ENCODE results near the gene RC3H2. TPM values are rescaled to one million over a fixed set of nuclear protein-coding genes. Genes with fewer than 3 reads are reported as not detected.
A peak's percentile ranks its signal among the peaks of the same experiment; 100 is the strongest.

The RC3H2 gene
- total and polyA plus RNA-seq, 2 of the 8 experiments (the other 6 are each of a cell fraction or from before 2014, with no cell fraction given) = 11.2 to 38.4 TPM

- Histone ChIP-seq H3K79me2 (ENCODE audit: control insufficient read depth in 1 of 2, insufficient read depth in 2 of 2, low read length in 2 of 2) (no peaks in the 10 kb centered on the region), H3K56ac (replicated peaks; ENCODE audit: insufficient read length, low read depth, low read length) (no peak overlapping the region), H3K9ac (replicated peaks in 1 of 4; ENCODE audit: extremely low read depth in 1 of 4, low read depth in 3 of 4, low read length in 3 of 4) (no peak overlapping the region; a peak in 1 of 7 replicates), H3K27ac (ENCODE audit: low read depth, low read length) (no peak overlapping the region), H3K4ac (replicated peaks; ENCODE audit: insufficient read length, low read depth, low read length) (no peak overlapping the region), H4K91ac (replicated peaks; ENCODE audit: insufficient read length, low read length) (no peak overlapping the region), H4K20me1 (replicated peaks in 1 of 2; ENCODE audit: control insufficient read depth in 1 of 2, insufficient read depth in 2 of 2, low read length in 2 of 2) (no peaks in the 10 kb centered on the region), H2AFZ (ENCODE audit: low read length) (peak overlapping the region; percentile 92), H2BK15ac (ENCODE audit: low read length) (no peak overlapping the region), H3K27me3 (replicated peaks in 1 of 4; ENCODE audit: control insufficient read depth in 3 of 4, extremely low read depth in 1 of 4, insufficient read depth in 3 of 4, low read length in 3 of 4) (no peaks in the 10 kb centered on the region), H3K18ac (ENCODE audit: extremely low read depth, low read length) (no peak overlapping the region), H3K9me3 (ENCODE audit: insufficient read depth in 2 of 2, low read depth in 1 of 2, low read length in 1 of 2) (peaks cover 3 to 4% of the 10 kb centered on the region in 2 experiments; a peak in 2 of 4 replicates), H2AK5ac (ENCODE audit: low read depth, low read length) (no peak overlapping the region), H3K4me2 (ENCODE audit: insufficient read depth in 1 of 2, low read depth in 2 of 2, low read length in 2 of 2) (peak overlapping the region in 1 of 2 experiments; percentile 46; a peak in 2 of 4 replicates), H3K4me1 (replicated peaks in 1 of 4; ENCODE audit: control insufficient read depth in 3 of 4, insufficient read depth in 4 of 4, low read length in 3 of 4) (peaks cover 0 to 2% (median 0%) of the 10 kb centered on the region in 4 experiments; a peak in 2 of 7 replicates), H3K14ac (ENCODE audit: insufficient read length) (no peak overlapping the region), H3K4me3 (ENCODE audit: extremely low read depth in 1 of 4, insufficient read depth in 2 of 4, low read depth in 3 of 4, low read length in 4 of 4) (no peak overlapping the region), H3K23me2 (ENCODE audit: low read depth, low read length) (no peaks in the 10 kb centered on the region), H2BK12ac (ENCODE audit: low read depth, low read length) (no peak overlapping the region), H4K5ac (ENCODE audit: insufficient read length, low read depth, low read length) (no peak overlapping the region), H4K8ac (ENCODE audit: extremely low read depth, insufficient read depth, low read length) (no peak overlapping the region), H2BK120ac (replicated peaks; ENCODE audit: low read depth, low read length) (no peak overlapping the region), H2BK5ac (ENCODE audit: low read depth, low read length) (no peak overlapping the region), H2BK20ac (ENCODE audit: low read length) (no peak overlapping the region), H3K79me1 (ENCODE audit: low read depth, low read length) (no peaks in the 10 kb centered on the region), H3K23ac (ENCODE audit: insufficient read length) (no peak overlapping the region), H3K36me3 (ENCODE audit: control insufficient read depth in 2 of 4, insufficient read depth in 4 of 4, low read length in 3 of 4) (no peaks in the 10 kb centered on the region)
- TF ChIP-seq CTCF (IDR thresholded peaks at IDR 0.05; ENCODE audit: control extremely low read depth in 1 of 3, insufficient read depth in 1 of 3, low read depth in 1 of 3, low read length in 3 of 3) (peak in 2 of 3 experiments; percentile 12 to 40; a peak in 2 of 4 replicates), HDAC2 (IDR thresholded peaks at IDR 0.05; ENCODE audit: borderline replicate concordance in 1 of 2, low read depth in 2 of 2, low read length in 2 of 2) (0 out of 4 replicates have a peak, but pooled peaks of 1 of the 2 experiments have one; percentile 19), POLR2AphosphoS5 (IDR thresholded peaks at IDR 0.05; ENCODE audit: low read depth, low read length) (no peak), RAD21 (IDR thresholded peaks at IDR 0.05 in 1 of 2, conservative IDR thresholded peaks at IDR 0.05 in 1 of 2; ENCODE audit: low read depth in 2 of 2, low read length in 2 of 2) (peak; percentile 33 to 38; a peak in 3 of 4 replicates), CHD1 (IDR thresholded peaks at IDR 0.05; ENCODE audit: low read depth, low read length) (no peak)
- ChIA-PET POLR2A (ENCODE audit: partially characterized antibody) (interaction anchor here (1.3 to 2.1 kb wide), 3 partner anchors 9 to 69 kb away, joined by 3 to 7 read pairs (median 6); no protein-coding TSS in a partner anchor), CTCF (ENCODE audit: partially characterized antibody) (interaction anchor here (0.8 to 2.2 kb wide), 11 partner anchors 9 to 683 kb away, joined by 3 to 9 read pairs (median 3); no protein-coding TSS in a partner anchor)
- no peak for FAIRE-seq
- no peak for DNase-seq (ENCODE audit: low read depth in 1 of 2, low spot score in 2 of 2)
- WGBS, 2 experiments (ENCODE audit: extremely low coverage in 1 of 2, insufficient coverage in 1 of 2, insufficient read length in 1 of 2, insufficient replicate concordance in 2 of 2, low coverage in 1 of 2, low lambda C conversion rate in 2 of 2, missing lambda C conversion rate in 1 of 2) = 63% methylated on average over 4 of the region's 4 CpGs; no CpG with 5 or more reads in 1 of the 2 experiments
Measured at GRCh38 chr9:122835313-122835731, 69.8 kb downstream of the RC3H2 start.
